Epithelial cell of esophagus (primary cell): ENCODE results near the gene ECE1.

Experiments used
- DNase-seq: peaks from one replicate; pipeline ENCODE4 v3.0.0; 2010; ENCODE audit warnings: low read depth
- H3K4me3 ChIP-seq: 2 replicates; pipeline ENCODE4 v1.5.1; 2011; ENCODE audit warnings: mild to moderate bottlenecking, low read length, control low read depth
- CTCF ChIP-seq: IDR thresholded peaks from 2 replicates; pipeline ENCODE4 v1.5.1; 2011; ENCODE audit warnings: low read depth, mild to moderate bottlenecking, low read length, control low read depth, inconsistent platforms; ENCODE audit not compliant: insufficient read depth; ENCODE audit errors: missing control alignments

The ECE1 gene

GRCh38 chr1:21318714-21319159, 28.5 kb upstream of the ECE1 start:
- DNase-seq: no peak
- no peak for TF ChIP-seq CTCF
- no peak overlapping the region for H3K4me3 ChIP-seq

- DNase-seq: no peak
- TF ChIP-seq CTCF: no peak
These were observed 27.9 kb upstream of the ECE1 start for GRCh38 chr1:21318057-21318713.

GRCh38 chr1:21317690-21318043, 27.4 kb upstream of the ECE1 start:
- H3K4me3 ChIP-seq: no peak overlapping the region
- DNase-seq: no peak

More at GRCh38 chr1:21318057-21318713, 27.9 kb upstream of the ECE1 start:
- H3K4me3 ChIP-seq: no peak overlapping the region

GRCh38 chr1:21317035-21317689, 26.9 kb upstream of the ECE1 start:
- no peak overlapping the region for H3K4me3 ChIP-seq
- TF ChIP-seq CTCF: no peak
- DNase-seq: no peak

More at GRCh38 chr1:21317690-21318043, 27.4 kb upstream of the ECE1 start:
- no peak for TF ChIP-seq CTCF

- H3K4me3 ChIP-seq: no peak overlapping the region
- DNase-seq: no peak
- no peak for TF ChIP-seq CTCF
These were observed 24.6 kb upstream of the ECE1 start for GRCh38 chr1:21314743-21315396.

- no peak overlapping the region for H3K4me3 ChIP-seq
- no peak for TF ChIP-seq CTCF
- no peak for DNase-seq
These were observed 23.8 kb upstream of the ECE1 start for GRCh38 chr1:21313886-21314721.
